ENCODE results near the gene KDM2A.
A peak's percentile ranks its signal among the peaks of the same experiment; 100 is the strongest.

Gene KDM2A

DNA sequence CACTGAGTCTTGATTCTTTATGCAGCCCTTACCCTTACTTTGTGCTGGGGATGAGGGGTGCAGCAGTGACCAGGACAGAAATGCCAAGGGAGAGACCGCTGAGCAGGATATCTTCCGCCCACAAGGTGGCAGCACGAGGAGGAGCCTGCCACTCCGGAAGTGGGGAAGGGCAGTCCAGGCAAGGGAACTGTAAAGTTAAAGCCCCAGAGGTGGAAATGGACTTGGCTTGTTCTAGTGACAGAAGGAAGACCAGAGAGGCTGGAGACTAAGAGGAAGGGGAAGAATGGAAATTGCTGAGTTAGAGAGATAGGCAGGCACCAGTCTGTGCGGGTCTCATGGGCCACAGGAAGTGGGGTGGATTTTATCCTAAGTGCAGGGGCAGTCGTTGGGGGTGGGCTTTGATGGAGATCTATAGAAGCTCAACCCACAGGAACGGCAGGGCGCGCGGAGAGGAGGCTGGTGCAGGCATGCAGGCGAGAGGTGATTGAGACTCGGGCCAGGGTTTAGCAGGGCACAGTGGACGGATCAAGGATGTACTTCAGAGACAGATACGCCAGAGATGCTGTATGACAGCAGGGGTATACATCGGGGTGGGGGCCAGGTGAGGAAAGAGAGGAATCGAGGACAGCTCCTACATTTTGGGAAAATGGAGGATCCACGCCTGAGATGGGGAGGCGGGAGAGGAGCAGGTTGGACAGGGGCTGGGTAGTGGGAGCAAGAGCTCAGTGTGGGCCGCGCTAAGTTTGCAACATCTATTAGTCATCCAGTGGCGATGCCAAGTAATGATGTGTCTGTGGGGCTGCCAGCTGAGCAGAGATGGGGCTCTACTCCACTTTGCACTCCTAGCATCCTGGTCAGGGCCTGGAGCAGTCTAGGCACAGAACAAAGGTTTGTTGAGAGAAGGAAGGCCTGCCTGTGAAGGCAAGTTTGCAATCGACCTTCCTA, 143.9 kb downstream of the KDM2A start:
- peak; percentile 87 to 91 for DNase-seq

DNA sequence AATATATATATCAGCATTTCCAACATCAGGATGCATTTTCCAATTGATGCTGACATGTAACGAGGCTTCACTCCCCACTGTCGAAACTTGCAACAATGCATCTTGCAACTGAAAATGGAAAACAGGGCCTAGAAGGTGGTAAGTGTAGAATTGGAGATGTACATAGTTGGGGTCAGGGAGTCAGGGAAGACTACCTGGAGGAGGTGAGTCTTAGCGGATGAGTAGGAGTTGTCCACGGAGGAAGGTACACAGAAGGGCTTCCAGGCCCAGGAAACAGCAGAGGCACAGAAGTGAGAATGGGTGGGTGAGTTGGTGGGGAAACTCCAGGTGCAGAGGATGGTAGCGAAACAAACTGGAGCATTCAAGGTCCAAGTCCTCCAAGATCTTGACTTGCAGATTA, 145.2 kb downstream of the KDM2A start:
- no peak for DNase-seq

DNA sequence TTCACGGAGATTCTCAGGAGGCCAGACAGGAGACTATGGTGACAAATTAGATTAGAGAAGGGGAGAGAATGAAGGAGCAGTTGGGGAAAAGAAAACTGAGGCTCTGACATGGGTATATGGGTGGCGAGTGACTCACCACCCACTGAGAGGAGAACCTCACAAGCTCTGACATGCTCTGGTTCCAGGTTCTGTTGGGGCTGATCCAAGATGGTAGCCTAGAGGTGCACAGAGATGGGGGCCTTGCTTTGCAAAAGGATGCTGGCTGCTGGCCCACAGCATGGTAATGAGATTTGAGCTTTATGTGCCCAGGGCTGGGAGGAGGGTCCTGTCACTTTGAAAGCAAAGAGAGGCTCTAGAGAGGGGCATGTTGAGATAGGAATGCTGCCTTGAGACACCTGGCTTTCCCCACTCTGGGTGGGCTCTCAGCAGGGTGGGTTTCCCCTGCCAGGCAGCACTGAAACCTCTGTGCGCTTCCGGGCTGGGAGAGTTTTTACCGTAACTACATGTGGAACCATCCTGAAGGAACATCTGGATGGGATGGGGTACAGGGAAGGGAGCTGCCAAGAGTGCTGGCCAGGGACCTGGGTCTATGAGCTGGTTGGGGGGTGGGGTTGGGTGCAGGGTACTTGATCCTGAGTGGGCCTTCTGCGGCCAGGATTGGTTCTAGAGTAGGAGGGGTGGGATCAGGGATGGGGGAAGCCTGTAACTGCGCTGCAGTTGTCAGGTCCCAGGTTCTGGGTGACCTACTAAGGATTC, 146.0 kb downstream of the KDM2A start:
- no peak for DNase-seq

DNA sequence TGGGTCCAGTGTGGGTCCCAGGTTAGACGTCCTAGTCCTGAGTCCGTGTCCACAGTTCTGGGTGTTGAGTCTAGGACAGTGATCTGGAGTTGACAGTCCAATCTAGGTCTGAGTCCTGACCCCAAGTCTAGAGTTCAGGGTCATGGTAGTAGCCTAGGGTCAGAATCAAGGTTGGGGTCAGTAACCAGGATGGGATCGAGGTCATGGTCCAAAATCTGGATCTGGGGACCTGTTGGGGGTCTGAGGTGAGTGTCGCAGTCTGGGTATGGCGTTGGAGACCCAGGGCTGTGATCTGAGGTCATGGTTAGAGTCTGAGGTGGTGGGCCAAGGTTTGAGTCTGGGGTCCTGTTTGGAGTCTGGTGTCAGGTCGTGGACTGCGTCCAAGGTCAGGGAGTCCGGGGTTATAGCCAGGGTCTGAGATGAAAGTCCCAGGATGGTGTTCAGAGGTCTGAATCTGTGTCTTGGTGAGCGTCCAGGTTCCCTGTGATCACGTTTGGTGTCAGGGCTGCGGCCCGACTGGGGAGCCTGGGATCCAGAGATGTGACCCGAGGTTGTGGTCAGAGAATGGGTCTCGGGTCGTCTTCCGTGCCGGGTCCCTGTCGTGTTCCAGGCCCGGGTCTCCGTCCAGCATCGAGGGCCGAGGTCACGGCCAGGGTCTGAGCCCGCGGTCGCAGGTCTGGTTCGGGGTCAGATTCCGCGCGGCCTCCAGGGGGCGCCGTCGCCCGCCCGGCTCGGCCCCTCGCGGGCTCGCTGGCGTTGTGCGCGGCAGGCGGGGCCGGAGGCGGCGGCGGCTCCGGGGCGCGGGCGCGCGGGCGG, 146.8 kb downstream of the KDM2A start:
- DNase-seq, result peak; percentile 73 to 81

DNA sequence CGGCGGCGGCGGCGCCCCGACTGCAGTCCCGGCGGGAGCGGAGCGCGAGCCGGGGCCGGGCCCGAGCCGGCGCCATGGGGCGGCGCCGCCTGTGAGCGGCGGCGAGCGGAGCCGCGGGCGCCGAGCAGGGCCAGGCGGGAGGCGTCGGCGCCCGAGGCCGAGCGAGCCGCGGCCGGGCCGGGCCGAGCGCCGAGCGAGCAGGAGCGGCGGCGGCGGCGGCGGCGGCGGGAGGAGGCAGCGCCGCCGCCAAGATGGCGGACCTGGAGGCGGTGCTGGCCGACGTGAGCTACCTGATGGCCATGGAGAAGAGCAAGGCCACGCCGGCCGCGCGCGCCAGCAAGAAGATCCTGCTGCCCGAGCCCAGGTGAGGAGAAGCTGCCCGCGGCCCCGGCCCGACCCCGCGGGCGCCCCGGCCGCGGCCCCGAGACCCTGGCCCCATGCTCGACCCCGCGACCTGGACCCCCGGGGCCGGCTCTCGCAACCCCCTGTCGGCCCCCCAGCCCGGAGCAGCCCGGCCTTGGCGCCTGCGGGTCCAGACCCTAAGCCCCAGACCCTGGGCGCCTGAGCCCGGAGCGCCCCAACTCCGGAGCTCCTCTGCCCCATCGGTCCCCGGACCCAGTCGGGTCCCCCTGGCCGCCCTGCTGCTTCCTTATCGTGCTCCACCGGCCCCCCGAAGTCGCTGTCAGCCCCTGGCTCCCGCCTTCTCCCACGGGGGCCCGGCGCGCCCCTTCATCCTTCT, 147.6 kb downstream of the KDM2A start, which contains the start of gene GRK2:
Gene GRK2, plus strand, starts transcription at position 25 of the 739 bp plus-strand sequence. Its CDS starts 227 bp downstream, at position 252.
- peak in 1 of 2 donors; percentile 65 for DNase-seq

DNA sequence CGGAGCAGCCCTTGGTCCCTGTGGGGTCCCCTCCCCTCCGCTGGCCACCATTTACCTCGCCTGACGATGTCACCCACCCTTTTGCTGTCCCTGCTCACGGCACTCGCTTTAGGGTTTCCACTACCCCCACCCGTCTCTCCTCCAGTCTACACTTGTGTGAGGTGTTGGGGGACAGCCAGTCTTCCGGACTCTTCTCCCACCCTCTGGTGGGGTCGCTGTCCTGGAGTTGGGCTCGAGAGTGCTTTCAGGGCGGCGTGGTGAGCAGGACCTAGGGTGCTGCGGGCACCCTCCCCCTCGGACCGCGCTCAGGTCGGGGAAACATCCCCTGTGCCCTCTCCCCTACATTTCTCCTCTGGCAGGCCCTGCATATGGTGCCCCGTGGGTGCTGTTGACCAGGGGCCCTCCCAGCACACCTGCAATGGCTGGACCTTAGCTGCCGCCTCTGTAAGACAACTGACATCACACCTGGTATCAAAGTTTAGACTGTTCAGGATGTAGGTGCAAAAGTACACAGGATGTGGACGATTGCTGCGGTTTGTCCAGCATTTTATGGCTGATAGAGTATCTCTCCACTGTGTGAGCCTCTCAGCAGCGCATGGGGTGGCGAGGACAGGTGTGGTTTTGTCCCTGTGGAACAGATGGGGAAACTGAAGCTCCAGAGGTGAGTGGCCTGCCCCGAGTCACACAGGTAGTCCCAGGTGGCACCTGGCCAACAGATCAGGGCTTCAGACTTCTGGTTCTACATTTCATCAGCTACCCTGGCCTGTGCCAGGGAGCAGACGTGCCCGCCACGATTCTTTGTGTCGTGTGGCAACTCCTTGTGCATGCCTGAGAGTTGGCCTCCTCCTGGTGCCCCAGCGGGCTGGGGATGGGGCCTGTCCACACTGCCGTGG, 148.4 kb downstream of the KDM2A start:
- peak in 1 of 2 donors; percentile 41 for DNase-seq

DNA sequence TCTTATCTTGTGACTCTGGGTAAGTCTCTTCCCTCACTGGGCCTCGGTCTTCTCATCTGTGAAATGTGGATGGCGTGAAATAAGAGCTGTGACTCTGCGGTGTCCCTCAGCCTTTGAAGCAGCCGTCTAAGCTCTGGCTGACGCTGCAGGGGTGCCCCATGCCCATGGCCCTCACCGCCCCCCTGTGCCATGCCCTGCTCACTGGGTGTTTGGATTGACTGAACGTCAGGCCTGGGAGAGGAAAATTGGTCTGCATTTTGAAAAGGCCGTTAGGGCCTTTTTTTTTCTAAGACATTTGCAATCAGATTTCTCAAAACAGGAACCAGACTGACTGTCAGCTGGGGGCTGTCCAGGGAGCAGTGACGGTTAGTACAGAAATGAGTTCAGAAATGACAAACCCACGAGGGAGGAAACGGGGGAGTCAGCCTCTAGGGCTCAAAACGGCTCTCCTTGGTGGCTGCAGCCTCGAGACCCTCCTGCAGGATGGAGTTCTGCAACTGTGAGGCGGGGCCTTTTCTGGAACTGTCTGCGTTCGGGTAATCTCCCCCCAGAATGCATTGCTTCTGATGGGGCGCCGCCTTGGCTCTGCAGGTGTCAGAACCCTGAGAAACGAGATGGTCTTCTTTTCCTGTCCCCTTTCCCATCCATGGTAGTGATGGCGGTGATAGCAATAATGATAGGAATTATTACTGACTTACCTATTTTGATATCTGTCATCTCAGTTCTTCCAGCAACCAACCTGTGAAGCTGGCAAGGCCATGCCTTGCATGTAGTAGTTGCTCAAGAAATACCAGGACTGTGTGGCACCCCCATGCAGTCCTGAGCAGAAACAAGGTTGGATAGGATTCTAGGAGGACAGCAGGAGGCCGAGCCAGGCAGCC, 149.3 kb downstream of the KDM2A start:
- DNase-seq, result peak; percentile 93 to 96

DNA sequence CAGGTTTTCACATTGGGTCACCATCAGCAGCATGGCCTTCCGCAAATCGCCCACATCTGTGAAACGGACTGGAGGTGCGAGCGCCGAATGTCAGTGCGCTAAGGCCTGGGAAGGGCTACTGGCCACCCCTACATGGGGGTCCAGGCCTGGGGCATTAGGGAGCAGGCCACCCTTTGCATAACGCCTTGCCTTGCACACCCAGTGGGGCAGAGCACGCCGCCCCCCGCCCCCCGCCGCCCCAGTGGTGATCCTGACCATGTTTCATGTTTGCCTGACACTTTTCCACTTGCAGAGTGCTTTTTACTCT, 149.9 kb downstream of the KDM2A start:
- no peak for DNase-seq

DNA sequence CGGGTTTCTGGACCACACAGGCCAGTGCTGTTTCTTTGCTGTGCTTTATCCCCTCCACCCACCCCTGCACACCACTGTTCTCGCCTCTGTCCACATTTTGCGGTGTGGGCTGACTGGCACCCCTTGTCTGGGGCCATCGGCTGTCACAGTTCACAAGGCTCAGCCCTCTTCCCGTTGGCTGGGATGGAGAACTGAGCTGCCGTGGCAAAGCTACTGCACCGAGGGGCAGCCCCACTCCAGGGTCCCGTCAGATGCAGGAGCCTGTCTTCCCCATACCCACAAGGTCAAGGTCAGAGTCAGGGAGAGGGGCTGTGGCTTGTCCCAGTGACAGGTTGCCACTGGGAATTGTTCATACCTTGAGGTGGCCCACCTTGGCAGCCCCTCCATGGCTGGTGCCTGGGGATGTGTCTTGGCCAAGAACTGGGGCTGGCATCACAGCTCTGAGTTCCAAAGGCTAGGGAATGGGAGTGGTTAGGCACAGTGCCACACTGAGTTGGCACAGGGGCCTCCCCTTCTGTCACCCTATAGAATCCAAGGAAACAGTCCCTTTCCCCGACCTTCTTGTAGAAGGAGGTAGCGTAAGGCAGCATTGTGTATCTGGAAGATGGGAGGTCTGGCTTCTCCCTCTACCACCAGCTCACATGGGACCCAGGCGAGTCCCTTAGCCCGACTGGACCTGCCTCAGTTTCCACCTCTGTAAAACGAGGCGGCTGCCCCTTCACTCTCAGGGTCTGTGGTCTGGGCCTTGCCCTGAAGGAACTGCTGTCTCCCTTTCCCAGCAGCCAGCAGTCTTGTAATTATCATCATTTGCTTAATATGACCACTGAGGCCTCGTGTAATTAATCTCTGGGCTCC, 150.6 kb downstream of the KDM2A start:
- DNase-seq, result peak; percentile 48 to 52

DNA sequence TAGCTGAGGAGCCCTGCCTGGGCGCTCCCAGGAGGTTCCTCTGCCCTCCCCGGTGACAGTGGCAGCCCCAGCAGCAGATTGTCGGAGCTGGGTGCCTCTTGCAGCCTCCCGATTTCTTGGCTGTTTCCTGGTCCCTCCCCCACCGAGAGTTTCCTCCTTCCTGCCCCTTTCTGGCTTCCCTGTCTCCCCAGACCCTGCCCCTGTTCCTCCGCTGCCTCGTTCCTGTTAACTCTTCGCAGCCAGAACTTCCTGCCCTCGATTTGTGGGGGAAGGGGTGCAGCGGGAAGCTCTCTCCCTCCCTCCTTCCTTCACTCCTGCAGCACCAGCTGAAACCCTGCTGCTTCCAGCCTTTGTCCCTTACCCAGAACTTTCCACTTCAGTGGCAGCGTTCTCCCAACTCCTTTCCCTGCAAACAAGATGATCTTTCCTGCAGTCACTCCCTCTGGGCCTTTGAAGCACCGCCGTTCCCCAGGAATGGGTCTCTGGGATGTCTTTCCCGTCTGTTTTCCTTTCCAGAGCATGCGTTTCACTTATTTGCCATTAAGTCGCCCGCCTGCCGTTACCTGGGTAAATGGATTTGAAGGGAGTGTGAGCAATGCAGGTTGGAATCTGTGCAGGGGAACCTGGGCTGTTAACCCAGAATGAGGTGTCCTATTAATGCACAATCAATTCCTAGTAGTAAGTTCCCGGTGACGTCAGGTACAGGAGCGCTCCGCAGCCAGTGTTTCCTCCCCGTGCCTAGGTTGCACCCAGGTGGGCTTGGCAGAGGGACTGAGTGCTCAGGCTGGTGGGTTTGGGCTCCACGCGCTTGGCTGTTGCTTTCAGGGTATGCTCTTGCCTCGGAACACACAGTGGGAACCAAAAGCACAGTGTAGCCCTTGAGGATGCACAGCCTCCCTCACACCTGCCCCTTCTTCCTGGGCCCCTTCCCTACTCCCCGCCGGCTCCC, 151.5 kb downstream of the KDM2A start:
- peak; percentile 62 to 82 for DNase-seq

DNA sequence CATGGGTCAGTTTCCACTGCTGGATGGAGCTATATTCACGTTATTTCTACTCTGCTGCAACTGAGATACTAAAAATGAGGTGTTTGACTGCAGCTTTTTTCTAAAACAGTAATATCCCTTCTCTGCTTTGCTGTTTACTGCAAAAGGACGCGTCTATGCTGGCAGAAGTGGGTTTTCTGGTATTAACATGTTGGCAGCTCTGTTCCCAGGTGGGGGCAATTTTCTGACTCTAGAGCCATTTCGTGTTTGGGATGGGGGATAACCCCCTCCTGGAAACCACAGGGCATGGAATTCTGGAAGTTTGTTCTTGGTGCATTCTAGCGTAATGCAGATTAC, 152.1 kb downstream of the KDM2A start:
- DNase-seq, result no peak

DNA sequence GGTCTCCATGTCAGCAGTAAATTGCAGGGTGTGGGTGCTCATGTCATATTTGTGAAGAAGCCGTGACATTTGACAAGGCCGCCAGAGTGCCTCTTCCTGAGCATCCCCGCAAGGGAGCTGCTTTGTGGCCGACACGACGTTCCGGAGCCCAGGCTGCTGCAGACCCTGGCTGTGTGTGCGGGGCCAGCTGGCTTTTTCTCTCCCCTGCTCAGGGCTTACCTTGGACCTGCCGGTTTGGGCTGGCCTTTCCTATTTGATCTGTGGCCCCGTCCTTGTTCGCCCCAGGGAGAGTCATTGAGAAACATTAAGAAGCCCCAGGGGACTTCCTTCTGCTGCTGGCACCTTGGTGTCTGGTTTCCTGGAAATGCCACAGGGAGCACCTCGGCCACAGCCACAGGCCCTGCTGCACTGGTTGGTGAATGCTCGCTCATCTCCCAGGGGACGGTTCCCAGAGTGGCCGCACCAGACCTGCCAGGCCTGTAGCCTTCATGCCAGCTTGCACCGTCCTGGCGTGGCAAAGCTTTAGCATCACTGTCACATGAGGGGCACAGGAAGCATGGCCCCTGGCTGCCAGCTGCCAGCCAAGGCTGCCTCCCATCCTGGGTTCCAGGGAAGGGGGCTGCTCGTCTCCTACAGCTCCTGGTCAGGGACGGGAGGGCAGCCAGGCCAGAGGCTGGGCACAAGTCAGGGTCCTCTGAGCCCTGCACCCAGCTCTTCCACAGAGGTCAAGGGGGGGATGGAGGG, 152.7 kb downstream of the KDM2A start:
- no peak for DNase-seq

DNA sequence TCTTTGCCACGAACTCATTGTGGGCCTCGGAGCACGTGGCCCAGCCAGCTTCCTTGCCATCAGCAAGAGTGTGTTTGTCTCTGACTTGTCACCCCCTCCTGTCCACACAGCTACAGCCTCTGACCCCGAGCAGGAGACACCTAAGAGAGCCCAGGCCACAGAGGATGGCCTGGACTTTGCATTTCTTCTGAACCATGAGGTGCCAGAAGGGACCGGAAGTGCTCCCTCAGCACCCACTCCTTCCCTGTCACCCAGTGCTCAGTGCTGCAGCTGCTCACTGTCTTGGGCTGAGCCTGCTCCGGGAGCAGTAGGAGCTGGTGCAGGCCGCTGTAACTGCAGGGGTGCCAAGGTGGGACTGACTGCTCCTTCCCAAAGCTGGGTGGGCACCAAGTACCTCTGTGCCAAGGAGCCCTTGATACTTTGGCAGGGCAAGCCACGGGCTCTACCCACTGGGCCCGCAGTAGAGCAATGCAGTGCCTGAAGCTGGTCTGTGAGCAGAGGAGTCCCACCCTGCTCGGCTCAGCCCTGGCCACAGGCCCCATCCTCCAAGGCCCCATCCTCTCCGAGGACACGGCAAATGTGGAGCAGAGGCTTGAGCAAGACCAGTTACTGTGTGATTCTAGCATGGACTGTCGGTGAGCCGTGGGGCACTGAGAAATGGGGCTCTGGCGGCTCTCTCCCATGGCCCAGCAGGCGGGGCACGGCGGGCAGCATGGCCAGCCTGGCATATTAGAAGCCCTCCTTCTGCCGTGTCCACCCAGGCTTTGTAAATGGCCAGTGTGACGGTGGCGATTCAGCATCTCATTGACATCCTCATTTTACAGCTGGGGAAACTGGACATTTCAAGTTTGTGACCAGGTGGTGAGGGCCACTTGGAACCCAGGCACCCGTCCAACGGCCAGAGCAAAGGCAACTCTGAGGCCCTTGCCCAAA, 153.5 kb downstream of the KDM2A start:
- DNase-seq, result peak; percentile 36 to 73

DNA sequence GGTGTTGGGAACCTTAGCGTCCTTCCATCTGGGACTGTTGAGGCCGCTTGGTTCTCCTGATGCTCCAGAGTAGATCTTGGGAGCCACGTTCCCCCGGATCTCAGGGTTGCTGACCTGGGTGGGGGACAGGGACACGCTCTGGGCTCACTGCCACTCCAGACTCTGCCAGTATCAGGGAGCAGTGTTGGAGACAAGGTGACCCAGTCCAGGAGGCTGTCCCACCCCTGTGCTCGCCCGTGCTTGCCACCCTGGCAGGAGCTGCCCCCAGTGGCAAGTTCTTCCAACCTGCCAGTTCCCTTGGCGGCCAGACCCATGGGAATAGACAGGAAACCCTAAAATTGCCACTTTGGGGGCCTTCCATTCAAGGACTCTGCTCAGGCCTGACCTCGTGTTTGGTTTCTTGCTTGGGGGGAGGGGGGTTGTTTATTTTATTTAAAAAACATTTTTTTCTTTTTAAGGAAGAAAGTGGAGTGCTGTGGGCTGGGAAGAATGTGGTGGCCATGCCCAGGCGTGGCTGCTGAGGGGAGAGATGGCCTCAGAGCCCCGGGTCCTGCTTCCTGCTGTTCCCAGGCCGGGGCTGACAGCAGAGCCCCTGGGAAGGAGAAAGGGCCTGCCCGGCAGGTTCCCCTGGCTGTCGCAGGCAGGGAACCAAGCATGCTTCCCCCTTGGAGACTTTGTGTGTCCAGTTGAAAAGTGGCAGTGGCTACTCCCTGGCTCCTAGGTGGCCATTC, 154.4 kb downstream of the KDM2A start:
- peak in 1 of 2 donors; percentile 31 for DNase-seq
